Type B pancreatic cell (in vitro differentiated cells): ENCODE results near the gene BRAT1. TPM values are rescaled to one million over a fixed set of nuclear protein-coding genes. Genes with fewer than 3 reads are reported as not detected.
"Not testable (repeated sequence)": the region's sequence is repeated elsewhere in the genome, so short reads cannot be mapped to it uniquely, and the experiment has no call there.

ENCODE experiments used
- DNase-seq: peaks from one replicate; pipeline ENCODE4 v3.0.0; 2021; ENCODE audit warnings: mixed read lengths; ENCODE audit not compliant: unreplicated experiment; ENCODE audit errors: extremely low spot score
- H3K27ac Mint-ChIP-seq: 2 replicates; pipeline ENCODE4 v1.8.0; 2021; ENCODE audit warnings: mild to moderate bottlenecking, mixed read lengths
- H3K27me3 Mint-ChIP-seq: 2 replicates; pipeline ENCODE4 v1.8.0; 2021; ENCODE audit warnings: mixed read lengths
- H3K36me3 Mint-ChIP-seq: 2 replicates; pipeline ENCODE4 v1.8.0; 2021; ENCODE audit warnings: mixed read lengths
- H3K4me1 Mint-ChIP-seq: one replicate; pipeline ENCODE4 v1.8.0; 2021; ENCODE audit warnings: mixed read lengths; ENCODE audit not compliant: unreplicated experiment
- H3K4me3 Mint-ChIP-seq: 2 replicates; pipeline ENCODE4 v1.8.0; 2021; ENCODE audit warnings: mild to moderate bottlenecking, mixed read lengths
- H3K9me3 Mint-ChIP-seq: 2 replicates; pipeline ENCODE4 v1.8.0; 2021; ENCODE audit warnings: mixed read lengths
- CTCF ChIP-seq: fragments of 200-600 bp; sonication (generic); conservative IDR thresholded peaks from 2 replicates; pipeline ENCODE4 v1.5.0; 2021; ENCODE audit warnings: antibody characterized with exemption, mild to moderate bottlenecking
- total RNA-seq: library from RNA; stranded (reverse); gene quantifications from 2 replicates; pipeline ENCODE4 v1.2.1, GENCODE V29; 2021; ENCODE audit warnings: low replicate concordance

Gene BRAT1
- total RNA-seq, 1 donor from 2014 or later = 40.3 TPM

- peaks cover 30% of the 10 kb centered on the region for H3K4me1 Mint-ChIP-seq
- no peaks in the 10 kb centered on the region for H3K36me3 Mint-ChIP-seq
- no peak overlapping the region for H3K4me3 Mint-ChIP-seq
- no peaks in the 10 kb centered on the region for H3K27me3 Mint-ChIP-seq
- H3K9me3 Mint-ChIP-seq = no peaks in the 10 kb centered on the region
- no peak for DNase-seq
- no peak overlapping the region for H3K27ac Mint-ChIP-seq
- TF ChIP-seq CTCF = no peak
These were observed 13.3 kb upstream of the BRAT1 start for GRCh38 chr7:2568521-2569223.

- no peak overlapping the region for H3K4me3 Mint-ChIP-seq
- no peak for DNase-seq
These were observed 12.5 kb upstream of the BRAT1 start for GRCh38 chr7:2567679-2568278.

DNA sequence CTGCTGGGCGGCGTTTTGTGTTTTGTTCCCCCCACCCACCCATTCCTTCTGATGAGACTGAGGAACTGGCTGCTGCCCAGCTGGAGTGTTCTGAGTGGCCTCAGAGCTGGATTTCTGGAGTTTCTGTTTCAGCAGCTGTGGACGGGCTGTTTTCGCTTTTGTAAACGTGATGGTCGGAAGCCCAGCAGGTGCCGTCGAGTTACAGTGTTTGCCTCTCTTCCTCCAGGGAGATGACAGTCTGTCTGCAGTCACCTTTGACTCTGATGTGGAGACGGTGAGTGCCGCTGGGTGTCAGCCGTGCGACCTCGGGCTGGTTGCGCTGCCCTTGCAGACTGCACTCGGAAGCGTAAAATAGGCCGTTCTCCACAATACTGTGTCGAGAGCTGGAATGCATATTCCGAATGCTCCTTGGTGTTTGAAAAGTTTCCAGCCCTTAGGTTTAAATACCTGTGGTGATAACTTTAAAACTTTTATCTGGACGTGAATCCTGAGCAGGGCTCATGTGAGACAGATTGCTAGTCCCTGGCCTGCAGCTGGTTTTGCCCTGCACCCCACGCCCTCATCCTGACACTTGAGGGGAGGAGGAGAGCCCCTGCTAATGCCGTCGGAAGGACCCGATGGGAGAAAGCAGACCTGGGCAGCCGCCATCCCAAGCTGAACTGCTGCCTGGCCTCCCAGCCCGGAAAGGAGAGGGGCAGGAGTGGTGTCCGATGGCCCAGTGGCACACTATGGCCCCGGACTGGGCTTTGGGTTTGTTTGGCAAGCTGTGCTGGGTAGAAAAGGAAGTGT is 11.8 kb upstream of the BRAT1 start:
- Mint-ChIP-seq H3K4me1 (peaks cover 27% of the 10 kb centered on the region), H3K27me3 (no peaks in the 10 kb centered on the region), H3K4me3 (no peak overlapping the region), H3K27ac (peak overlapping the region; percentile 48), H3K36me3 (no peaks in the 10 kb centered on the region), H3K9me3 (no peaks in the 10 kb centered on the region)
- TF ChIP-seq CTCF = no peak
- DNase-seq = no peak

More at GRCh38 chr7:2567679-2568278, 12.5 kb upstream of the BRAT1 start:
- H3K36me3 Mint-ChIP-seq = no peaks in the 10 kb centered on the region
- H3K27ac Mint-ChIP-seq = no peak overlapping the region
- no peaks in the 10 kb centered on the region for H3K27me3 Mint-ChIP-seq
- peaks cover 30% of the 10 kb centered on the region for H3K4me1 Mint-ChIP-seq
- TF ChIP-seq CTCF = peak; percentile 70
- no peaks in the 10 kb centered on the region for H3K9me3 Mint-ChIP-seq

DNA sequence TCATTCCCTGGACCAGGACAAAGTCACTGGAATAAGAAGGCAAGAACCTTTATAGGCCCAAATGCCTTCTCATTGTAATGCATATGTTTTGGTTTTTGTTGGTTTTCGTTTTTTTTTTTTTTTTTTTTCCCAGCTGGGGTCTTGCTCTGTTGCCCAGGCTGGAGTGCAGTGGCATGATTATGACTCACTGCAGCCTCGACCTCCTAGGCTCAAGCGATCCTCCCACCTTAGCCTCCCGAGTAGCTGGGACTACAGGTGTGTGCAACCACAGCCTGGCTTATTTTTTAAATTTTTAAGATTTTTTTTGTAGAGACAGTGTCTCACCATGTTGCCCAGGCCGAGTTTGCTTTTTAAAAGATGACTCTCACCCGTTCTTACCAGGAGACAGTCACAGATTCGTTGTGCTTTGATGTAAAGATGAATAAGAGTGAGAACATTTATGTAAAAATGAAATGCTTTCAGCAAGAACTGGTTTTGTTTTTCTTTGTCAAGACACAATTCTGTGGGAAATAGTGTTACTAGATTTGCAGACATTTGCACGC is 11.1 kb upstream of the BRAT1 start:
- TF ChIP-seq CTCF = no peak
- Mint-ChIP-seq H3K4me3 (no peak overlapping the region), H3K27me3 (no peaks in the 10 kb centered on the region), H3K9me3 (no peaks in the 10 kb centered on the region), H3K36me3 (no peaks in the 10 kb centered on the region), H3K27ac (peak overlapping the region; percentile 48), H3K4me1 (peaks cover 31% of the 10 kb centered on the region)
- DNase-seq = no peak

DNA sequence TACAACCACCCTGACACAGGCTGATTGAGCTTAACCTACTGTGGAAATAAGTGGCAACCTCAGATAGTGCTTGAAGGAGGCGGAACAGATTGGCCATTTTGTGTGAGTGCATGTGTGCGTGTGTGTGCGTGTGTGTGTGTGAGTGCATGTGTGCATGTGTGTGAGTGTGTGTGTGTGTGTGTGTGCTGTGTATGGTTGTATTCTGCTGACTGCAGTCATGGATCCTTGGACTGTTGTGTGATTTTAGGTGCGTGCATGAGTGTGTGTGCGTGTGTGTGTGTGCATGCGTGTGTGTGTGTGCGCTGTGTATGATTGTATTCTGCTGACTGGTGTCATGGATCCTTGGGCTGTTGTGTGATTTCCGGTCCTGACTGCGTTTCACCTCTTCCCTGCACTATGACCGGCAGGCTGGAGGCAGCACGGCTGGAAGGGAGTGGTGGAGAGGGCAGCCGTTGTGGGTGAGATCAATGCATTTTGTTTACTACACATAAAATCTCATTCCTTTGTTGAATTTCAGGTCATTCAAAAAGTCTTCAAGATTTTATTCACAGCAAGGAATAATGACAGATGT is 9.7 kb upstream of the BRAT1 start:
- no peak for TF ChIP-seq CTCF
- no peaks in the 10 kb centered on the region for H3K9me3 Mint-ChIP-seq
- peak overlapping the region; percentile 9 for H3K4me3 Mint-ChIP-seq
- no peak overlapping the region for H3K27ac Mint-ChIP-seq
- peaks cover 31% of the 10 kb centered on the region for H3K4me1 Mint-ChIP-seq
- H3K36me3 Mint-ChIP-seq = no peaks in the 10 kb centered on the region
- no peak for DNase-seq
- no peaks in the 10 kb centered on the region for H3K27me3 Mint-ChIP-seq

DNA sequence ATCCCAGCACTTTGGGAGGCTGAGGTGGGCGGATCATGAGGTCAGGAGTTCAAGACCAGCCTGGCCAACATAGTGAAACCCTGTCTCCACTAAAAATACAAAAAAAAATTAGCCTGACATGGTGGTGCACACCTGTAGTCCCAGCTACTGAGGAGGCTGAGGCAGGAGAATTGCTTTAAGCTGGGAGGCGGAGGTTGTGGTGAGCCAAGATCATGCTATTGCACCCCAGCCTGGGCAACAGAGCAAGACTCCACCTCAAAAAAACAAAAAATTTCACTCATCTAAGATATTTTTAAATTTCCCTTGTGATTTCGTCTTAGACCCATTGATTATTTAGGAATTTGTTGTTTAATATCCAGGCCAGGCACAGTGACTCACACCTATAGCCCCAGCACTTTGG is 8.6 kb upstream of the BRAT1 start:
- not testable (repeated sequence) for DNase-seq, H3K27ac Mint-ChIP-seq, H3K4me3 Mint-ChIP-seq, H3K36me3 Mint-ChIP-seq, H3K27me3 Mint-ChIP-seq, H3K9me3 Mint-ChIP-seq
- peaks cover 34% of the 10 kb centered on the region for H3K4me1 Mint-ChIP-seq
